GM23338 (cell line): Measurements from ENCODE around the gene CDC14B. TPM values are rescaled to one million over a fixed set of nuclear protein-coding genes. Genes with fewer than 3 reads are reported as not detected.

Experiments used
- ATAC-seq: fragments of 200-7000 bp; cut with Tn5 transposase; 3 replicates; pipeline ENCODE4 v1.9.1; 2020
- DNase-seq: peaks from one replicate; pipeline ENCODE4 v3.0.0-alpha.2; 2015; ENCODE audit warnings: low spot score
- H2AFZ ChIP-seq: fragments of 200-600 bp; sonication (generic); 2 replicates; pipeline ENCODE4 v1.8.0; 2016; ENCODE audit warnings: antibody characterized with exemption, mild to moderate bottlenecking, moderate library complexity
- H3F3A ChIP-seq: fragments of 200-600 bp; sonication (generic); replicated peaks from 2 replicates; pipeline ENCODE4 v1.8.0; 2017; ENCODE audit warnings: antibody characterized with exemption, mixed run types, low read depth
- H3K27ac ChIP-seq: fragments of 200-600 bp; sonication (generic); 2 replicates; pipeline ENCODE4 v1.6.1; 2016; ENCODE audit warnings: low read depth
- H3K27me3 ChIP-seq: fragments of 200-600 bp; sonication (generic); 2 replicates; pipeline ENCODE4 v1.8.0; 2016; ENCODE audit warnings: mild to moderate bottlenecking, mixed run types, moderate library complexity; ENCODE audit not compliant: insufficient read depth
- H3K36me3 ChIP-seq: fragments of 200-600 bp; sonication (generic); 2 replicates; pipeline ENCODE4 v1.8.0; 2016; ENCODE audit warnings: mild to moderate bottlenecking; ENCODE audit not compliant: insufficient read depth
- H3K4me1 ChIP-seq: fragments of 200-600 bp; sonication (generic); 2 replicates; pipeline ENCODE4 v1.8.0; 2016; ENCODE audit warnings: mild to moderate bottlenecking, moderate library complexity; ENCODE audit not compliant: insufficient read depth
- H3K4me2 ChIP-seq: fragments of 200-600 bp; sonication (generic); 2 replicates; pipeline ENCODE4 v1.7.1; 2017; ENCODE audit warnings: mixed run types
- H3K4me3 ChIP-seq: fragments of 200-600 bp; sonication (generic); 2 replicates; pipeline ENCODE4 v1.6.1; 2016; ENCODE audit warnings: mixed run types
- H3K79me2 ChIP-seq: fragments of 200-600 bp; sonication (generic); replicated peaks from 2 replicates; pipeline ENCODE4 v1.8.0; 2017; ENCODE audit warnings: mild to moderate bottlenecking; ENCODE audit not compliant: insufficient read depth
- H3K9me2 ChIP-seq: fragments of 200-600 bp; sonication (generic); 2 replicates; pipeline ENCODE4 v1.8.0; 2017; ENCODE audit not compliant: insufficient read depth
- H4K20me1 ChIP-seq: fragments of 200-600 bp; sonication (generic); replicated peaks from 2 replicates; pipeline ENCODE4 v1.8.0; 2017; ENCODE audit warnings: mild to moderate bottlenecking; ENCODE audit not compliant: insufficient read depth
- H3K27ac Mint-ChIP-seq: 2 replicates; pipeline ENCODE4 v1.8.0; 2020; ENCODE audit warnings: inconsistent platforms, mild to moderate bottlenecking, moderate library complexity, mixed read lengths
- H3K27me3 Mint-ChIP-seq: 3 replicates; pipeline ENCODE4 v1.8.0; 2022; ENCODE audit warnings: low read depth, mild to moderate bottlenecking, moderate library complexity, mixed read lengths, inconsistent platforms; ENCODE audit not compliant: insufficient read depth, poor library complexity
- H3K36me3 Mint-ChIP-seq: 3 replicates; pipeline ENCODE4 v1.8.0; 2021; ENCODE audit warnings: low read depth, mild to moderate bottlenecking, inconsistent platforms, moderate library complexity, mixed read lengths
- H3K4me1 Mint-ChIP-seq: 3 replicates; pipeline ENCODE4 v1.8.0; 2020; ENCODE audit warnings: mild to moderate bottlenecking, inconsistent platforms, mixed read lengths
- H3K4me3 Mint-ChIP-seq: 3 replicates; pipeline ENCODE4 v1.8.0; 2021; ENCODE audit warnings: moderate library complexity, mild to moderate bottlenecking, inconsistent platforms, mixed read lengths
- H3K9me3 Mint-ChIP-seq: 3 replicates; pipeline ENCODE4 v1.8.0; 2020; ENCODE audit warnings: moderate library complexity, mild to moderate bottlenecking, inconsistent platforms, mixed read lengths
- CREB1 ChIP-seq: fragments of 250-450 bp; sonication (Bioruptor Pico); IDR thresholded peaks from 2 replicates; pipeline ENCODE4 v1.5.0; 2020; ENCODE audit warnings: low read depth, mild to moderate bottlenecking, moderate library complexity
- CTCF ChIP-seq, 2 experiments: fragments of 200-600 bp in 1 of 2; sonication (generic) in 1 of 2; conservative IDR thresholded peaks; 2 replicates each; pipeline versions ENCODE4 v1.5.1 to v1.6.1; 2016 to 2017; ENCODE audit warnings: antibody characterized with exemption in 2 of 2, low read depth in 2 of 2, mild to moderate bottlenecking in 2 of 2, moderate library complexity in 1 of 2
- EZH2 ChIP-seq: fragments of 200-600 bp; sonication (generic); IDR thresholded peaks from one replicate; pipeline ENCODE4 v1.8.0; 2017; ENCODE audit warnings: antibody characterized with exemption, mild to moderate bottlenecking, low read depth; ENCODE audit not compliant: unreplicated experiment
- EZH2phosphoT487 ChIP-seq: fragments of 200-600 bp; sonication (generic); IDR thresholded peaks from one replicate; pipeline ENCODE4 v1.8.1; 2018; ENCODE audit warnings: antibody characterized with exemption; ENCODE audit not compliant: unreplicated experiment
- JUNB ChIP-seq: IDR thresholded peaks from one replicate; pipeline ENCODE4 v1.6.1; 2016; ENCODE audit warnings: antibody characterized with exemption; ENCODE audit not compliant: unreplicated experiment
- NANOG ChIP-seq: IDR thresholded peaks from 2 replicates; pipeline ENCODE4 v1.6.1; 2016; ENCODE audit warnings: antibody characterized with exemption, borderline replicate concordance
- POLR2AphosphoS5 ChIP-seq: IDR thresholded peaks from 2 replicates; pipeline ENCODE4 v1.6.1; 2016; ENCODE audit warnings: antibody characterized with exemption, low read depth
- REST ChIP-seq: IDR thresholded peaks from one replicate; pipeline ENCODE4 v1.6.1; 2018; ENCODE audit warnings: antibody characterized with exemption; ENCODE audit not compliant: unreplicated experiment
- ZNF114 ChIP-seq: fragments of 250-450 bp; sonication (Bioruptor Pico); IDR thresholded peaks from 2 replicates; pipeline ENCODE4 v1.5.0; 2020; ENCODE audit warnings: mild to moderate bottlenecking, moderate library complexity
- long read RNA-seq: library from polyadenylated mRNA; unstranded; transcript quantifications from one replicate; pipeline ENCODE4 v2.0.0, GENCODE V29; 2020; ENCODE audit not compliant: unreplicated experiment
- polyA plus RNA-seq: library from polyadenylated mRNA; unstranded; fragments of >200 nt; fragmentation: Nextera tagmentation; extraction: Ambion mirVana; gene quantifications from 2 replicates; pipeline ENCODE4 v1.2.1, GENCODE V29; 2016
- total RNA-seq: library from RNA; depleted of rRNA; stranded (reverse); fragments of >200 nt; shearing (Covaris generic); gene quantifications from 2 replicates; pipeline ENCODE4 v1.2.3, GENCODE V29; 2014; rRNA removed

The CDC14B gene
- total RNA-seq: 52.1 and 53.4 TPM in 2 replicates
- polyA plus RNA-seq: 11.9 and 12.2 TPM in 2 replicates
- long read RNA-seq, partial matches to known transcripts: 0 of 1 reads
- long read RNA-seq, other reads (novel, unspliced or antisense): 1 of 1 reads

- Mint-ChIP-seq H3K27me3 (peaks cover 25% of the 10 kb centered on the region), H3K36me3 (no peaks in the 10 kb centered on the region), H3K4me1 (peaks cover 40% of the 10 kb centered on the region), H3K27ac (peak within 1 kb of the TSS; percentile 94), H3K4me3 (peak within 1 kb of the TSS; percentile 83), H3K9me3 (no peaks in the 10 kb centered on the region)
- Histone ChIP-seq H3K9me2 (no peaks in the 10 kb centered on the region), H3K27me3 (peaks cover 20% of the 10 kb centered on the region), H3K27ac (peak within 1 kb of the TSS; percentile 26), H3K4me1 (peaks cover 21% of the 10 kb centered on the region), H3K79me2 (peaks cover 38% of the 10 kb centered on the region), H3K4me3 (peak within 1 kb of the TSS; percentile 79), H3K4me2 (peak within 1 kb of the TSS; percentile 92), H4K20me1 (peaks cover 32% of the 10 kb centered on the region), H2AFZ (peak within 1 kb of the TSS; percentile 0; the same call in 1 of the 2 replicates), H3K36me3 (no peaks in the 10 kb centered on the region), H3F3A (peaks cover 11% of the 10 kb centered on the region)
- peak; percentile 45 for TF ChIP-seq POLR2AphosphoS5
- peak in 1 of 2 experiments; percentile 22; a peak in 1 of 4 replicates for TF ChIP-seq CTCF (conservative IDR thresholded peaks at IDR 0.05; ENCODE audit: low read depth in 2 of 2)
- no peak for TF ChIP-seq REST
- TF ChIP-seq CREB1 (CRISPR knock-in tag): peak; percentile 99
- DNase-seq: peak; percentile 99
- peak; percentile 67 for ATAC-seq
Observed at GRCh38 chr9:96619491-96620180, at the start of gene CDC14B. Gene CDC14B (minus strand): TSS chr9:96619843. CDS start chr9:96619378, 465 bp downstream.

- H3K27me3 ChIP-seq: no peaks in the 10 kb centered on the region
- Mint-ChIP-seq H3K4me1 (no peaks in the 10 kb centered on the region), H3K4me3 (no peak overlapping the region), H3K36me3 (no peaks in the 10 kb centered on the region; the same call in 2 of the 3 replicates), H3K9me3 (peaks cover 32% of the 10 kb centered on the region), H3K27ac (no peak overlapping the region), H3K27me3 (peaks cover 9% of the 10 kb centered on the region)
- DNase-seq (no peak), ATAC-seq (no peak)
- H3K36me3 ChIP-seq: no peaks in the 10 kb centered on the region
- no peaks in the 10 kb centered on the region for H3K9me2 ChIP-seq
- H2AFZ ChIP-seq: no peak overlapping the region
- no peak overlapping the region for H3K4me3 ChIP-seq
- H3K79me2 ChIP-seq: no peaks in the 10 kb centered on the region
- H3K27ac ChIP-seq: no peak overlapping the region
- H4K20me1 ChIP-seq: no peaks in the 10 kb centered on the region
- H3K4me2 ChIP-seq: no peak overlapping the region
- no peaks in the 10 kb centered on the region for H3F3A ChIP-seq
- no peaks in the 10 kb centered on the region for H3K4me1 ChIP-seq
- TF ChIP-seq POLR2AphosphoS5 (no peak), NANOG (no peak), REST (no peak), EZH2 (no peak), CREB1 (CRISPR knock-in tag) (no peak), JUNB (no peak), EZH2phosphoT487 (no peak), CTCF (conservative IDR thresholded peaks at IDR 0.05; ENCODE audit: low read depth in 2 of 2) (no peak), ZNF114 (no peak)
Observed at GRCh38 chr9:96668868-96669534, 49.4 kb upstream of the CDC14B start.
